NK-92 (cell line): Measurements from ENCODE around the gene PKNOX1.
"Not testable (repeated sequence)": the region's sequence is repeated elsewhere in the genome, so short reads cannot be mapped to it uniquely, and the experiment has no call there.

Experiments used
- DNase-seq: peaks from one replicate; lab custom pipeline; 2025; ENCODE audit not compliant: unreplicated experiment; lab: John Stamatoyannopoulos, UW

PKNOX1 gene

GRCh38 chr21:43018519-43018918 lies 44.2 kb downstream of the PKNOX1 start:
- no peak for DNase-seq

GRCh38 chr21:43020177-43020576 lies 45.8 kb downstream of the PKNOX1 start:
- DNase-seq = no peak

DNA sequence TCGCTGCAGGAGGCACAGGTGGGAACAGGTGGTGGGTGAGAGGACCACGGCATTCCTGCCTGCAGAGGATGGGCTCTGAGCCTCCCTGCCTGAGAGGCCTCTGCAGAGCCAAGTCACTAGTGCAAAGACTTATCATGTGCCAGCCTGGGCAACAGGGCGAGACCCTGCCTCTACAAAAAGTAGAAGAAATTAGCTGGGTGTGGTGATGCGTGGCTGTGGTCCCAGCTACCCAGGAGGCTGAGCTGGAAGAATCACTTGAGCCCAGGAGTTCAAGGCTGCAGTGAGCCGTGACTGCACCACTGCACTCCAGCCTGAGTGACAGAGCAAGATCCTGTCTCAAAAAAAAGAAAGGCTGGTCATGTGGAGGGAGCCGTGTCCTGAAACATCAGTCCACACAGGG lies 46.4 kb downstream of the PKNOX1 start:
- DNase-seq = no peak

DNA sequence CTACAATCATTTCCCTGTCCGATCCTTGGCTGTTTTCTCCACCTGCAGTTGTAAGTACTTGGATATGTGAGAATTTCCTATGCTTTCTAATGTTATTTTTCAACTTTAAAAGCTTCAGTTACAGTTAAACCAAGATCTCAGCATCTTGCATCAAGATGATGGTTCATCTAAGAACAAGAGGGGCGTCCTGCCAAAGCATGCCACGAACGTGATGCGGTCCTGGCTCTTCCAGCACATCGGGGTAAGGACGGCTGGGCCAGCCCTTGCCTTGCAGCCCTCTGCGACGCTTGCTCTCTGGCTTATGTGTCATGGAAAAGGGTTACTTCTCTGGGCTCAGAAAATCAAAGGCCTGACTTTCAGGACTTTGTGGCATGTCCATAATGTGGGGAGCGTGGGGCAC lies 46.8 kb downstream of the PKNOX1 start:
- DNase-seq = no peak

DNA sequence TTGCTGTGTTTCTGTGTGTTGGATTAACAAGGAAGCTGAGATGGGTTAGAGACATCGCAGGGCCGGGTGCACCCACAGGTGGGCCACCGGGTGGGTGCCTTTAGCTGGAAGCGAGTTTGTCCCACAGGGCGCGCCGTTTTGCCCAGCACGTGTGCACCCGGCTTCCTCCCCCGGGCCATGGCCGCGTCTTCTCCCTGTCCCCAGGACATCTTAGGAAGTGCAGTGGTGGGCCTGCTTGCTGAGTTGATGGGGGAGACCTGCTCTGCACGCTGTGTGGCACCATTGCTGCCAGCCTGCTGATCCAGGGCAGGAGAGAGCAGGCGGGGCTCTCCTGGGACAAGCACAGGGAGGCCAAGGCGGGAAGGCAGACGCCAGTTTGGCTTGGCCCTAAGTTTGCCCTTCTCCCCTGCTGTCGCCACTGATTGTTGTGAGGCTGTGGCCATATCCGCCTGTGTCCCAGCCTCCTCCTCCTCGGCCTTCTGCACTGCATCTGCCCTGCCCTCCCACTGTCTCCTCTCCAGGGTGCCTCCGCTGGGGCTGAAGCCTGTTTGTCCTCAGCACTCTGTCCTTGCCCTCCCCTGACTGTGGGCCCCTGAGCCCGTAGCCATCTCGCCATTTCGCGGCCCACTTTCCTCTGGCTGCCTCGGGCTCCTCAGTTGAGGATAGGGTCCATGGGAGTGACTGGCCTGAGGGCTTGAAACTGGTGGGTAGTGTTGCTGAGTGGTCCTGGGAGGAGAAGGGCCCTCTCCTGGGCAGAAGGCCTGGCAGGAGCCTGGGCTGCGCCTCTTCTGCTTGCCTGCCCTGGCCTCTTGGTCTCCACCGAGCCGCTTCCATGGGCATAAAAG lies 47.6 kb downstream of the PKNOX1 start:
- no peak for DNase-seq

- DNase-seq = no peak
These were observed 48.8 kb downstream of the PKNOX1 start for GRCh38 chr21:43023175-43023574.

- no peak for DNase-seq
These were observed 50.2 kb downstream of the PKNOX1 start for GRCh38 chr21:43024439-43025136.

GRCh38 chr21:43025636-43026180 lies 51.3 kb downstream of the PKNOX1 start:
- no peak for DNase-seq

DNA sequence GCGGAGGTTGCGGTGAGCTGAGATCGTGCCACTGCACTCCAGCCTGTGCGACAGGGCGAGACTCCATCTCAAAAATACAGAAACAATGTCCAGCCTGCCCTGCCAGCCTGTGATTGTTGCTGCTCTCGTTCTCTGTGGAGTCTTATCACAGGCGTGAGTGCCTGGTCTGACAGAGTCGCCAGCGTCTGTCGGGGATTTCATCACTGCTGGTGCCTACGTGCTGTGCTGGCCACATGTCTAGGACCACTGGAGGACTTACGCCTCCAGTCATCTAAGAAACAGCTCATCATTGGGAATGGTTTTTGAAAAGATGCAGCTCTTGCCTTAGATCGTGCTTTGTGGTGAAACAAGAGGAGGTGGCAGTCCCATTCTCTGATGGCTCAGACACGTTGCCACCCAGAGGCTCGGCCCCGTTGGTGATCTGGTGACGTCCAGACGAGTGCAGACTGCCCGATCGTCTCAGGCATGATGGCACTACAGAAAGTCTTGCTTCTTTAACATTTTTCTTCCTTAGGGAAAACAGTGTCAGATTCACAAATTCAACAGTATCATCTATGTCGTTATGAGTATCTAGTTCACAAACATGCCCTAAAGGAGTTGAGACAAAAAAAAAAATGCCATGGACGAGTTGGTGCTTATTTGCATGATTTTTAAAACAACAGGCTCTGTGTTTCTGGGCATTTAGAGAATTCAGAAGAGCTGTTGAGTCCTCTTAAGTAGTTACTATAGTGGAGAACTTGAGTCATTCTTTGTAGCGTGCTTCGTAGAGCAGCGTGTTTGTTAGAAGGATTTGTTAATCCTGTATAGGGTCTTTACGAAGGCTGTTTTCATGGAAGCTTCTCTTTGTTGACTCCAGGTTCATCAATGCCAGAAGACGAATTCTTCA lies 53.7 kb downstream of the PKNOX1 start:
- DNase-seq = no peak

- DNase-seq = no peak
These were observed 55.4 kb downstream of the PKNOX1 start for GRCh38 chr21:43029785-43030184.

DNA sequence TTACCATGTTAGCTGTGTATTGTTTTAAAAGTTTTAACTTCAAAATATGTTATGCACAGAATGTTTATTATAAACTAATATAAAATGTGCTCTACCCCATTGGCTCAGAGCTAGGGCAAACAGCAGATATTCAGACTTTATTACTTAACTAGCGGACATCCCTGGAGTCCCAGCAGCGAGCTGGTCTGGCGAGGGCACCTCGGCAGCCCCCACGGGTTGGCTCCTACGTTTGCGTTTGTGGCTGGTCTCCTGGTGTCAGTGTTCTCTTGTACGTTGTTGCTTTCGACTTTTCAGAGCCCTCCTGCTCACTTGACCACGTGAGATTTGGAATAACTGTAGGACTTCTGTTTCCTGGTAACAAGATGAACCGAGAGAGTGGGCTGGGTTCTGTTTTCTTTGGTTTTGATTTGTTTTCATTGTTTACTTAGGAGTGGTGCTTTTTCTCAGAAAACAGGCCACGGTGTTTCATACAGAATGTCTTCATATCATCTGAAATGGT lies 56.8 kb downstream of the PKNOX1 start:
- DNase-seq = no peak

DNA sequence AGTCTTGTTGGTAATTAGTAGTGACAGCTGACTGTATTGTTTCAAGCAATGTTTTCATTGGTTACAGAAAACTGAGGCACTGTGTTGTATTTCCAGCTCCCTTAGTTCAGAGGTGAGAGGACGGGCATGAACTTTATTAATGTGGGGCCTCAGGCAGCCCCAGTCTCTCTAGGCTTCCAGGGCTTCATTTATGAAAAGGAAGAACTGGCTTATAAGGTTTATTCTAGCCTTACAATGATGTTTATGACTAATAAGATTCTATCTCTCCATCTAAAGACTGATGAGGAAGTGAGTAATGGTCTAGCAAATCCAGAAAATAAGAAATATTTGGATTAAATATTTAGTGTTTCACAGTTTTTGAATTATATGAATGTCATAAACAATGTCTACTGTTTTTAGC lies 59.7 kb downstream of the PKNOX1 start:
- no peak for DNase-seq

DNA sequence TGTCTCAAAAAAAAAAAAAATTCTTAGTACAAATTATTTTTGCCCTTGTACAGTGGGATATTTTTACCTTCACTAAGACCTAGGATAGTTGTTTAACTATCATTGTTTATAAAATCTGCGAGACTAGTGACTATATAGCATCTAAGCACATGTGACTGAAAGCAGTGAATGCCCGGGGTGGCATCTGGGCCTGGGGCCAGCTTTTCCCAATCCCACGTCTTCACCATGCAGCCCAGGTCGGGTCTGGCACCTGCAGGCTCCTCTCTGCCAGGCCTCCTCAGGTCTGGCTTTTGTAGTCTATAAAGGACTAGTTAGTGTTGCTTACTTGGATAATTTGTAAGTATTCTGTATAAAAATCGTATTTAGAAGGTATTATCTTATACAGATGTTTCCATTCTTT lies 60.5 kb downstream of the PKNOX1 start:
- DNase-seq = no peak

- DNase-seq = not testable (repeated sequence)
These were observed 62.5 kb downstream of the PKNOX1 start for GRCh38 chr21:43036889-43037288.

GRCh38 chr21:43037918-43038658 lies 63.7 kb downstream of the PKNOX1 start:
- DNase-seq = not testable (repeated sequence)

GRCh38 chr21:43038659-43039044 lies 64.3 kb downstream of the PKNOX1 start:
- not testable (repeated sequence) for DNase-seq

DNA sequence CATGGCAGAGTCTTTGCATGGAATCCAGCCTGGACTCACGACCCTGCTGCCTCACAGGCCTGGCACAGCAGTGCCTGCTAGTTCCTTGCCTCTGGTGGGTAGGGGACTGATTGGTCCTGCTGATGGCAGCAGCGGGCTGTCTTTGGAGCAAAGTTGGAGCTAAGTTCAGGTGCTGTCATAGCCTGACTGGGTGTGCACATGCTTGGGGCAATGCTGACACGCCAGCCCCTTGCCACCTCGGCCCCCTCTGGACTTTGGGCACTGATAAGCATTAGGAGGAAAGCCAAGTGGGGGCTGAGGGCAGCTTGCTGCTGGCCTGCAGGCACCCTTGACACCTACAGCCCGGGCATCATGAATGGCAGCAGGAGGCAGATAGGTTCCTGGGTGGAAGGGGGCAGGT lies 67.8 kb downstream of the PKNOX1 start:
- not testable (repeated sequence) for DNase-seq

DNA sequence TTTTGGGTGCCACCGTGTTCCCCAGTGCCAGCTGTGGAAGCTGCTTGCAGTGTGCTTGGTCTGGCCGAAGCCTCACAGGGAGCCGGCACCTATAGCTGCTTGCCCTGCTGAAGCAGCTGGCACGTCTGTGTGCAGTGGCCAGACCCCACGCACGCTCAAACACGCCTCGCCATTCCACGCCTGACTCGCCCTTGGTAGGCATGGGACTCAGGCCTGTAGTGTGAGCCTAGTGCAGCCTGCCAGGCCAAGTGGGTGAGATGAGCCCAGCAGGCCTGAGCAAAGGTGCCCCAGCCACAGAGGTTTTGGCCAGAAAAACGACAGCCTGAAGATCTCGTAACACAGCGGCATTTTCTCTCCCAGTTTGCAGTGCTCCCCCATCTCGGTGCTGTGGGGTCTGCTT lies 68.9 kb downstream of the PKNOX1 start:
- not testable (repeated sequence) for DNase-seq

GRCh38 chr21:43044547-43044946 lies 70.2 kb downstream of the PKNOX1 start:
- DNase-seq = not testable (repeated sequence)

GRCh38 chr21:43045165-43045875 lies 71.0 kb downstream of the PKNOX1 start:
- not testable (repeated sequence) for DNase-seq
